NCI-H69 (cell line): ENCODE measurements around the gene C2CD3.

ENCODE experiments used
- DNase-seq: peaks from one replicate; lab custom pipeline; 2025; lab: John Stamatoyannopoulos, UW

Gene C2CD3

GRCh38 chr11:74018331-74019005 lies 152.3 kb downstream of the C2CD3 start:
- no peak for DNase-seq

- DNase-seq, result no peak
Observed at GRCh38 chr11:74017631-74018030, 153.2 kb downstream of the C2CD3 start.

- DNase-seq, result no peak
Observed at GRCh38 chr11:74015919-74016684, 154.7 kb downstream of the C2CD3 start.

GRCh38 chr11:74014880-74015279 lies 155.9 kb downstream of the C2CD3 start:
- no peak for DNase-seq

- no peak for DNase-seq
Observed at GRCh38 chr11:74013141-74013540, 157.7 kb downstream of the C2CD3 start.

GRCh38 chr11:74012074-74012809 lies 158.6 kb downstream of the C2CD3 start:
- no peak for DNase-seq

GRCh38 chr11:74011360-74012073 lies 159.3 kb downstream of the C2CD3 start:
- no peak for DNase-seq

GRCh38 chr11:74010306-74011300 lies 160.2 kb downstream of the C2CD3 start:
- peak; percentile 33 for DNase-seq

- no peak for DNase-seq
Observed at GRCh38 chr11:74009675-74010305, 161.0 kb downstream of the C2CD3 start.

GRCh38 chr11:74009230-74009547 lies 161.6 kb downstream of the C2CD3 start:
- DNase-seq, result no peak

GRCh38 chr11:74008373-74009229 lies 162.2 kb downstream of the C2CD3 start, which contains the start of gene UCP3:
TSS of gene UCP3 (minus strand) at chr11:74009085. CDS start at chr11:74007042, 2,043 bp downstream.
- peak; percentile 13 for DNase-seq

GRCh38 chr11:74007691-74008372 lies 163.0 kb downstream of the C2CD3 start:
- no peak for DNase-seq

GRCh38 chr11:74006743-74007304 lies 164.0 kb downstream of the C2CD3 start:
- no peak for DNase-seq

GRCh38 chr11:74005721-74006517 lies 164.9 kb downstream of the C2CD3 start:
- DNase-seq, result no peak

GRCh38 chr11:74004759-74005615 lies 165.8 kb downstream of the C2CD3 start:
- no peak for DNase-seq

GRCh38 chr11:74004046-74004695 lies 166.6 kb downstream of the C2CD3 start:
- DNase-seq, result no peak
